ENCODE measurements around the gene USP1.

DNA sequence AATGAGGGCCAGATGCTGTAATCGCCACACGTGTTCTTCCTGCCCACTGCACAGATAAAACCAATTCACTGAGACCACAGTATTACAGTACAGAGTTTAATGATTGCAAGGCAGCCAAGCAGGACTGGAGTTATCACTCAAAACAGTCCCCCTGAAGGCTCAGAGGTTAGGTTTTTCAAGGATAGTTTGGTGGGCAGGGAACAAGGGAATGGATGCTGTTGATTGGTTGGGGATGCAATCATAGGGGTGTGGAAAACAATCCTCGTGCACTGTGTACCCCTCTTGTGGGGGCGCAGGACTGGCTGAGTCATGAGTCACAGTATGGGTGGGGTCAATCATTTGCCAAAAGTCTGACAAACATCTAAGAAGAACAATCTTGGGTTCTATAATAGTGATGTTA, 12.4 kb upstream of the USP1 start:
- TF ChIP-seq, protein P1, sequence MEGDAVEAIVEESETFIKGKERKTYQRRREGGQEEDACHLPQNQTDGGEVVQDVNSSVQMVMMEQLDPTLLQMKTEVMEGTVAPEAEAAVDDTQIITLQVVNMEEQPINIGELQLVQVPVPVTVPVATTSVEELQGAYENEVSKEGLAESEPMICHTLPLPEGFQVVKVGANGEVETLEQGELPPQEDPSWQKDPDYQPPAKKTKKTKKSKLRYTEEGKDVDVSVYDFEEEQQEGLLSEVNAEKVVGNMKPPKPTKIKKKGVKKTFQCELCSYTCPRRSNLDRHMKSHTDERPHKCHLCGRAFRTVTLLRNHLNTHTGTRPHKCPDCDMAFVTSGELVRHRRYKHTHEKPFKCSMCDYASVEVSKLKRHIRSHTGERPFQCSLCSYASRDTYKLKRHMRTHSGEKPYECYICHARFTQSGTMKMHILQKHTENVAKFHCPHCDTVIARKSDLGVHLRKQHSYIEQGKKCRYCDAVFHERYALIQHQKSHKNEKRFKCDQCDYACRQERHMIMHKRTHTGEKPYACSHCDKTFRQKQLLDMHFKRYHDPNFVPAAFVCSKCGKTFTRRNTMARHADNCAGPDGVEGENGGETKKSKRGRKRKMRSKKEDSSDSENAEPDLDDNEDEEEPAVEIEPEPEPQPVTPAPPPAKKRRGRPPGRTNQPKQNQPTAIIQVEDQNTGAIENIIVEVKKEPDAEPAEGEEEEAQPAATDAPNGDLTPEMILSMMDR (conservative IDR thresholded peaks at IDR 0.05; ENCODE audit: low read depth, low read length), result no peak
- no peak for TF ChIP-seq POLR2A (IDR thresholded peaks at IDR 0.05; ENCODE audit: low read depth, low read length)
- no peak for TF ChIP-seq RCOR1 (IDR thresholded peaks at IDR 0.05; ENCODE audit: insufficient replicate concordance, low read length)
- TF ChIP-seq MXI1 (IDR thresholded peaks at IDR 0.05; ENCODE audit: borderline replicate concordance, low read depth, low read length), result no peak
- no peak for TF ChIP-seq CEBPB (IDR thresholded peaks at IDR 0.05; ENCODE audit: low read depth, low read length)

Data from IMR-90 (cell line).